Activated gamma-delta T cell treated with anti-CD3 and anti-CD28 coated beads, Interleukin-2, amount 50 U/mL, for 16 hours (primary cell): Measurements from ENCODE around the gene MUC6.

Experiments used
- DNase-seq: peaks from one replicate; pipeline ENCODE4 v3.0.0-alpha.2; 2020; ENCODE audit warnings: low read depth

Gene MUC6

DNA sequence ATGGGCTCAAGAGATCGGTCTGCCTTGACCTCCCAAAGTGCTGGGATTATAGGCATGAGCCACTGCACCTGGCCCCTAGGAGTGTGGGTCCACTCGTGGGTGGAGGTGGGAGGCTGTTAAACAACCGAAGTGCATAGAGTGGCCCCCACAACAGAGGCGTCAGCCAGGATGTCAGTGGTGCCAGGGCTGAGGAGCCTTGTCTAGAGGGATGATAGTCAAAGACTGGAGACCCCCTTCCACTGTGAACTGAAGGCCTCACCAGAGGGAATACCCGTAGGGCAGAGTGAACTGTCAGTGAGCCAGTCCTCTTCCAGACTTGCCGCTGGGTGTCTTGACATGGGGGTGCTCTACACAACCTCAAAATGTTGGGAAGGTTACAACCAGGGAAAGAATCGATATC lies 72.7 kb downstream of the MUC6 start:
- DNase-seq: no peak
